DND-41 (cell line): ENCODE data around the gene MED23.

Source experiments
- CTCF ChIP-seq: IDR thresholded peaks from 2 replicates; pipeline ENCODE4 v1.5.1; 2012; ENCODE audit warnings: borderline replicate concordance, low read length, moderate library complexity, mild to moderate bottlenecking; ENCODE audit not compliant: poor library complexity, severe bottlenecking; ENCODE audit errors: extremely low read depth
- EZH2 ChIP-seq: IDR thresholded peaks from 3 replicates; pipeline ENCODE4 v1.6.1; 2012; ENCODE audit warnings: borderline replicate concordance, low read depth, mild to moderate bottlenecking, moderate library complexity, low read length, inconsistent platforms; ENCODE audit not compliant: severe bottlenecking

- no peak for TF ChIP-seq CTCF
- no peak for TF ChIP-seq EZH2
These were observed 72.0 kb downstream of the MED23 start for GRCh38 chr6:131555992-131556391.
